KOPT-K1 (cell line): ENCODE results near the gene RHBDD1.

Source experiments
- H3K27ac ChIP-seq: fragments of 200-600 bp; sonication (generic); 2 replicates; pipeline ENCODE4 v1.5.1; 2016; ENCODE audit warnings: antibody characterized with exemption, mild to moderate bottlenecking, low read depth, low read length; ENCODE audit not compliant: poor library complexity, severe bottlenecking
- H3K36me3 ChIP-seq: fragments of 200-600 bp; sonication (generic); 2 replicates; pipeline ENCODE4 v1.5.1; 2017; ENCODE audit warnings: antibody characterized with exemption, mild to moderate bottlenecking, low read length, moderate library complexity; ENCODE audit not compliant: insufficient read depth
- H3K9me3 ChIP-seq: fragments of 200-600 bp; sonication (generic); 2 replicates; pipeline ENCODE4 v1.5.1; 2017; ENCODE audit warnings: antibody characterized with exemption, low read length, mild to moderate bottlenecking; ENCODE audit not compliant: insufficient read depth, poor library complexity, severe bottlenecking

Gene RHBDD1

DNA sequence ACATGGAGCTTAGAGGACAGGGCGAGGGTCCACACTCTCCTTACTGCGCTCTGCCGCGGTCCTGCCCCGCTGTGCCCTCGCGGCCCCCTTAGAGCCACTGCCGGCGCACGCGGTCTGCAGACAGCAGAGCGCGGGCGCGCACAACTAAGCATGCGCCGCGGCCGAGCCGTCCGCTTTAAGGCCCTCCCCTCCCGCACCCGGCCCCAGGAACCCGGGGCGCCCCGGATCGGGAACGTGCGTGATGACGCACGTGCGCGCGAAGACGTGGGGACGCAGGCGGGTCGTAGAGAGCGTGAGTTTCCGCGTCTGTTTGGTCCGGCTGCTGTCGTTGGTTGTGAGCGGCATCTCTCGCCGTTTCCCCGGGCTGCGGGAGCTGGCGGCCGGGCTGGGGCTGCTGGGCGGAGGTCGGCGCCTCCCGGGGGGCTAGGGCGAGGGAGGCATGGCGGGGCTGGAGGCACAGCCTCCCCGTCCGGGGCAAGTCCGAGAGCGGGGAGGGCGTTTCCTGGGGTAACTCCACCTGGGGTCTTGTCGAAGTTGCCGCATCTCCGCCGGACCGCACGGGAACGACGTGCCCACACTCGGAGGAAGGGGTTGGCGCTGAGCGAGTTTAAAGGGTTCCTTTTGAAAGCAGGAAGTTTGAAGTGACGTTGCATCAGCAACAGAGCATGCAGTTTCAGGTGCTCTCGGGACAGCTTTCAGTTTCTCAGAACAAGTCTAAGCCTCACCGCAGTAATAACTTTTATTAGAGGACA, at the start of gene RHBDD1:
Gene RHBDD1 (plus strand): TSS at position 259 of the 752 bp plus-strand sequence. CDS start 28,640 bp downstream, outside the sequence.
- peaks cover 26% of the 10 kb centered on the region for H3K36me3 ChIP-seq

DNA sequence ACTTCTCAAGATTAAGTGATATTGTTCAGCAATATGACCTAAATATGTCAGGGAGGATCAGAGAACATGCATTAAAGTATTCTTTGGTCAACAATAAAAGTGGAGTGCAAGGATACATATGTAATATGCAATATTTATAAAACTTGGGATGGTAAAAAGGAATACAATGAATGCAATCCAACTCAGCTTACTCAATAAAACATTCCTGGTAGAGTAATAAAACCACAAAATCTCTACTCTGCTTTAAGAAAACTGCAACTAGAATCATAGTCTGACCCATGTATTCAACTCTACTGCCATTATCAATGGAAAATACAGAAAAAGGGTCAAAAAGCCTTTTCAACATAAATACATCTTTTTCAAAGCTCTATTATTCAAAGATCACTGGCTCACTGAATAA, 47.8 kb upstream of the RHBDD1 start:
- H3K36me3 ChIP-seq: no peaks in the 10 kb centered on the region

More for the DNA sequence above, at the start of gene RHBDD1:
- H3K9me3 ChIP-seq: no peaks in the 10 kb centered on the region
- peak within 1 kb of the TSS; percentile 94 for H3K27ac ChIP-seq

GRCh38 chr2:226788881-226789490, 46.9 kb upstream of the RHBDD1 start:
- Histone ChIP-seq H3K9me3 (no peaks in the 10 kb centered on the region), H3K36me3 (no peaks in the 10 kb centered on the region), H3K27ac (no peak overlapping the region)

More for the DNA sequence above, 47.8 kb upstream of the RHBDD1 start:
- Histone ChIP-seq H3K9me3 (no peaks in the 10 kb centered on the region), H3K27ac (no peak overlapping the region)

DNA sequence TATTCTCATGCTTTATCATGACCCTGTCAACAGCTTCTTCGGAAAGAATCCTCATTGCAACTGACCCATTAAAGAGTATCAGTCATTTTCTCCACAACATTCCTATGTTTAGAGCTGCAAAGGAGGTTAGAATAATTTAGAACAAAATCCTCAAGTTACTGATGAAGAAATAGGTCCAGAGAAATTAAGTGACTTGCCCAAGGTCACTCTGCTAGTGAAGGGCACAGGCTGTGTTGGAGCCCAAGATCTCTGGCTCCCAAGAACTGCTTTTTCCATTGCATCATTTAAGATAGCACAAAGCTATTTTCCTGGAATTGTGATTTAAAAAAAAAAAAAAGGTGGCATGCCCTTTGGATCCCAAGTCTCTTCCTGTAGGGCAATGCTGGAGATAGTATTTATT, 45.8 kb upstream of the RHBDD1 start:
- H3K36me3 ChIP-seq: no peaks in the 10 kb centered on the region
- H3K9me3 ChIP-seq: no peaks in the 10 kb centered on the region
- H3K27ac ChIP-seq: no peak overlapping the region

DNA sequence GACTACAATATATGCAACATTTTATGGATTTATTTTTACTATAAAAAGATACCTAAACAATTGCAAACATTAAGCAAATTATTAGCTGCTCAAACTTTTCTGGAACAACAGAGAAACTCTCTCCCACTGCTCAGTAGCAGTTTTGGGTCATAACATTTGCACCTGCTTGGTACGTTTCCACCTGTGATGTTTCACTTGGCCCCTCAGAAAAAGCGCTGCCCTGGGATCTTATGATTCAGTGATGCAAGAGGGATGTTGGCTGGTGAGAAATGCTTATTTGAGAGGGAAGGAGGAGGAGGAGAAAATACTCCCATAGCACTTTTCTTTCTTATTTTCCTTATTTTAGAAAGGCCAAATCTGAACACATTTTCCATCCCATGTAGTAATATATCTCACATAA, 45.4 kb upstream of the RHBDD1 start:
- H3K36me3 ChIP-seq: no peaks in the 10 kb centered on the region
- peak overlapping the region; percentile 96 for H3K27ac ChIP-seq
- no peaks in the 10 kb centered on the region for H3K9me3 ChIP-seq

DNA sequence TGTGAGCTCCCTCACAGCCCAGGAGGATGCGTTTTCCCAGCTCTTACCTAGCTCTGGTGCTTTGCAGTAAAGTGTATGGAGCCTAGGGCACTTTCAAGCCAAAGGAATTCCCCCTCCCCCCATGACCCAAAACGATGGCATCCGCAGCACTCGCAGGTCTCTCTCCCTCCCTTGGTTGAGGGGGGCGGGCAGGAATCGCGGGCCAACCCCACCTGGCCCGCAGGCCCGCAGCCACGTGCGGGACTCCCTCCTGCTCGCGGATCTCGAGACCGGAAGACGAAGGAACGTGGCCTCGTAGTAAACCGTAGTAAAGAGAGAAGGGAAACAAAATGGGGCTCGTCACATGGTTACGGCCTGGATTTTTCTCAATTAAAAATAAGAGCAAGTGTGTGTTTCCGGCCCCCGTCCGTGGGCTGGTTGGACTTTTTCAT, 44.8 kb upstream of the RHBDD1 start:
- Histone ChIP-seq H3K9me3 (no peaks in the 10 kb centered on the region), H3K36me3 (no peaks in the 10 kb centered on the region), H3K27ac (peak overlapping the region; percentile 96)

GRCh38 chr2:226791487-226792081, 44.3 kb upstream of the RHBDD1 start:
- 0 out of 2 replicates have a peak, but pooled peaks cover 4% of the 10 kb centered on the region for H3K36me3 ChIP-seq
- no peaks in the 10 kb centered on the region for H3K9me3 ChIP-seq
- peak overlapping the region; percentile 96 for H3K27ac ChIP-seq

DNA sequence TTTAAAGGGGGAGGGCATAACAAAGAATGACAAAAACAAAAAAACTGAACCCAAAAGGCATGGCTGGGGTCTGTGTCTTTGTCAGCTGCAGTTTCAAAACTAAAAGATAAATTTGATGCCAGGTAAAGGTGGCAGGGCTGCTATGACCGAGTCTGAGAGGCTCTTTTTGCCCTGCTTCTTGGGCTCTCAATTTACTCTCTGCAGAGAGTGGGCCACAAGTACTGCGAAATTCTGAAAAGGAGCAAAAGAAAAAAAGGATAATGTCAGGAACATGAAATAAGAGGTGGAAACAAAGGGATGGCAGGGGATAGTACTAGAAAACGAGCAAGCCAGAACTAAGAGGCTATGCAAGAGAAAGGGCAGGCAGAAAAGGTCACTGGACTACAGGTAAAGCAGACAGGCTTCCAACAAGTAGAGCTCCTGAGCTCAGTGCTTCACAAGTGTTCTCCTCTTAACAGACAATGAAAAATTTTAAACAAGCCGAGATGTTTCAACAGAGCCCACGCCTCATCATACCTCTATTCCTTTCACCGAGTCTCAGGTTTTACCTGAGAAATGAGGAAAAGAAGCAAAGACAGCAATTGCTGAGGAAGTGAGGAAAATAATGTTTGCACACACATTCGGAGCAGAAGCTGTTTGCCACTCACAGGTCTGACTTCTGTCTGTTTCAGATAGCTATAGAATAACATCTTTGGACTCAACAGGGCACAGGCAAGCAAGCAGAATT, 43.5 kb upstream of the RHBDD1 start:
- H3K36me3 ChIP-seq: 0 out of 2 replicates have a peak, but pooled peaks cover 8% of the 10 kb centered on the region
- H3K27ac ChIP-seq: peak overlapping the region; percentile 96

DNA sequence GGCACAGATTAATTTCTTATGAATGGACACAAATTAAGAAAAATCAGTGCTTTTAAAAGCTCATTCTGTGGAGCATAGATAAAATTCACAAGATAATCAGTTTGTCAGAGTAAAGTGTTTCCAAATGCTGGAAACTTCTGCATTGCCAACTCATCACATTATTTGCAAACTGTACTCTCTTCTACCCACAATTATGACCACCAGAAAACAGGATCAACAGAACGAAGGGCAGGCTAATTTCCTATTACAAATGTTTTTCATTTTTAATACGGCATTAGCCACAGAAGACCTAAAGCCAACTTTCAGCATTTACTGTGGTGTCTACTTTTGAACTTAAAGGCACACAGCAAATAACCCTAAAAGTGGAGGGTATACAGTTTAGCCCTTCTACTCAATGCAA, 42.2 kb upstream of the RHBDD1 start:
- H3K36me3 ChIP-seq: 0 out of 2 replicates have a peak, but pooled peaks cover 8% of the 10 kb centered on the region
- H3K9me3 ChIP-seq: no peaks in the 10 kb centered on the region
- no peak overlapping the region for H3K27ac ChIP-seq

More for the DNA sequence above, 43.5 kb upstream of the RHBDD1 start:
- no peaks in the 10 kb centered on the region for H3K9me3 ChIP-seq

DNA sequence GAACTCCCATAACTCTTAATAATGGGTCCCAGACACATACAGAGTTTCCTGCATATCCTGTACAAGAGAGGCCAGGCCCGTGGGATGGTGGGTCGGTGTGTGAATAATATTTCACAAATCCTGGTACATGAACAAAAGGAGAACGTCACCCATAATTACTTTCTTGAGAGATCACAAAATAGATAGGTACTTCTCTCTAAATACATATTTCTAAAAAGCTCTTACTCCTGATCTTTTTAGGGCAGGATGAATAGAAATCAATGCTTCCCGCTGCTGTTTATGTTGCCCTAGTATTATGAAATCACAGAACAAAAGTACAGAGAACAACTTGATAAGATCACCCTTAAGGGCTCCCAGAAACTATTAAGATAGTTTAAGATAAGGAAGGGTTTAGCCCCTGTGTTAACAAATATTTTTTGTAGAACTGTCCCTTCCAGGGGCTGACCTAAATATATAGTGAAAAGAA, 41.6 kb upstream of the RHBDD1 start:
- Histone ChIP-seq H3K9me3 (no peaks in the 10 kb centered on the region), H3K36me3 (0 out of 2 replicates have a peak, but pooled peaks cover 8% of the 10 kb centered on the region), H3K27ac (no peak overlapping the region)

DNA sequence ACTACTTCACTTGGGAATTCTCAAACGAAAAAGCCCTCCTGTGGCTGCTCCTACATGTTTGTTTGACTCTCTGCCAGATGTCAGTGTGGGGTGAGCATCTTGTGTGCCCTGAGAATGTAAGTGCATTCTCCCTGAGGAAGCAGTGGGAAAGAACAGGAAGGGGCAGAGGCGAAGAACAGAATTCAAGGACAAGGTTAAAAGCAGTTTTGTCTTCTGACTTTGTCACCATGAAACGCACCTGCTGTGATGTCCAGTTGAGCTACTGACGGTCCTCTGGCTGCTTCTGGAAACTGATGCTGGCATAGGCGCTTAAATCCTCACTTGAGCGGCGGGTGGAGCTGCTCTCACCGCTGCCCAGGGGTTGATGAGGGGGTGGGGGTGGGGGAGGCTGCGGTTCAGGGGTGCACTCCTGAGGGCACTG, 41.1 kb upstream of the RHBDD1 start:
- H3K36me3 ChIP-seq: 0 out of 2 replicates have a peak, but pooled peaks cover 8% of the 10 kb centered on the region
- H3K27ac ChIP-seq: no peak overlapping the region

DNA sequence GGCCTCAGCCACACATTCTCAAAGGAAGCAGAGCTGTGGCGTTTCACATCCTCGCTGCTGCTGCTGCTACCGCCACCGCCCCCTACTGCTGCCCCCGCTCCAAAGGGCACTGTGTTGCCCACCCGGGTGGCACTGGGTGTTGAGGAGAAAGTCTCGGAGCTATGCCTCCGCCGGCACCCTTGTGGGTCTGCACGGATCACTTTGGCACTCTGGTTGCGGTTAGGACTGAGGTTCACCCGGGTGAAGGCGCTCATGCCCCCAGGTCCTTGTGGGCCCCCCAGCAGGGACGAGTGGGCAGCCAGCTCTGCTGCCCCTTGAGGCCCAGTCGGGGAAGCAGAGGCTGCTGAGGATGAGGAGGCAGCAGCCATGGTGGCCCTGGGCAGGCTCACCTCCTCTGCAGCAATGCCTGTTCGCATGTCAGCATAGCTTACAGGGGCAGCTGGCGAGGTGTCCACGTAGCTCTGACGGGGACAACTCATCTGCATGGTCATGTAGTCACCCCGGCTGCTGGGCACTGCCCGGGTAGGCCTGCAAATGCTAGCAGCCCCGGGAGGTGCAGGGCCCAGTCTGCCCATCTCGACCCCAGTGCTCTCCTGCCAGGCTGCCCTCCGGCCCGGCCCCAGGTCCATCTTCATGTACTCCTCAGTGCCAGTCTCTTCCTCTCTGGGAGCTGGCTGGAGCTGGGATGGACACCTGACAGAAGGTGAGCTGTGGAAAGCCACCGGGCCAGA, 40.4 kb upstream of the RHBDD1 start:
- Histone ChIP-seq H3K27ac (no peak overlapping the region), H3K9me3 (no peaks in the 10 kb centered on the region), H3K36me3 (0 out of 2 replicates have a peak, but pooled peaks cover 8% of the 10 kb centered on the region)

More for the DNA sequence above, 41.1 kb upstream of the RHBDD1 start:
- H3K9me3 ChIP-seq: no peaks in the 10 kb centered on the region

GRCh38 chr2:226796012-226796839, 39.6 kb upstream of the RHBDD1 start:
- 0 out of 2 replicates have a peak, but pooled peaks cover 8% of the 10 kb centered on the region for H3K36me3 ChIP-seq
- no peak overlapping the region for H3K27ac ChIP-seq
- no peaks in the 10 kb centered on the region for H3K9me3 ChIP-seq
